ENCODE data around the gene HSD11B1.

HSD11B1 gene

DNA sequence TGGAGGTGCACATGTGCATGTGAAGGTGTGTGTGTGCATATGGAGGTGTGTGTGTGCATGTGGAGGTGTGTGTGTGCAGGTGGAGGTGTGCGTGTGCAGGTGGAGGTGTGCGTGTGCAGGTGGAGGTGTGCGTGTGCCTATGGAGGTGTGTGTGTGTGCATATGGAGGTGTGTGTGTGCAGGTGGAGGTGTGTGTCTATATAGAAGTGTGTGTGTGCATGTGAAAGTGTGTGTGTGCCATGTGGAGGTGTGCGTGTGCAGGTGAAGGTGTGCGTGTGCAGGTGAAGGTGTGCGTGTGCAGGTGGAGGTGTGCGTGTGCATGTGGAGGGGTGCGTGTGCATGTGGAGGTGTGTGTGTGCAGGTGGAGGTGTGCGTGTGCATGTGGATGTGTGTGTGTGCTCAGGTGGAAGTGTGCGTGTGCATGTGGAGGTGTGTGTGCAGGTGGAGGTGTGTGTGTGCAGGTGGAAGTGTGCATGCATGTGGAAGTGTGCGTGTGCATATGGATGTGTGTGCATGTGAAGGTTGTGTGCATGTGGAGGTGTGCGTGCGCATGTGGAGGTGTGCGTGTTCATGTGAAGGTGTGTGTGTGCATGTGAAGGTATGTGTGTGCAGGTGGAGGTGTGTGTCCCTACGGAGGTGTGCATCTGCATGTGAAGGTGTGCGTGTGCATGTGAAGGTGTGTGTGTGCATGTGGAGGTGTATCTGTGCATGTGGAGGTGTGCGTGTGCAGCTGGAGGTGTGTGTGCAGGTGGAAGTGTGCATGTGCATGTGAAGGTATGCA is 66.2 kb downstream of the HSD11B1 start:
- Histone ChIP-seq H3K79me2 (ENCODE audit: insufficient read depth, low read depth) (peaks cover 10% of the 10 kb centered on the region), H3K4me2 (no peak overlapping the region; the same call in 1 of the 2 replicates), H3K4me3 (IDR thresholded peaks at IDR 0.05; ENCODE audit: insufficient read depth, low read depth, low read length) (no peak overlapping the region), H3K36me3 (ENCODE audit: insufficient read depth) (peaks cover 4% of the 10 kb centered on the region; the same call in 1 of the 2 replicates), H3K27ac (no peak overlapping the region), H2AFZ (ENCODE audit: low read depth) (no peak overlapping the region), H3K9ac (no peak overlapping the region), H4K20me1 (ENCODE audit: insufficient read depth) (no peaks in the 10 kb centered on the region), H3K4me1 (ENCODE audit: low read depth, poor library complexity, severe bottlenecking) (peaks cover 45% of the 10 kb centered on the region), H3K27me3 (ENCODE audit: insufficient read depth, low read depth) (no peaks in the 10 kb centered on the region)
- TF ChIP-seq, protein P1, sequence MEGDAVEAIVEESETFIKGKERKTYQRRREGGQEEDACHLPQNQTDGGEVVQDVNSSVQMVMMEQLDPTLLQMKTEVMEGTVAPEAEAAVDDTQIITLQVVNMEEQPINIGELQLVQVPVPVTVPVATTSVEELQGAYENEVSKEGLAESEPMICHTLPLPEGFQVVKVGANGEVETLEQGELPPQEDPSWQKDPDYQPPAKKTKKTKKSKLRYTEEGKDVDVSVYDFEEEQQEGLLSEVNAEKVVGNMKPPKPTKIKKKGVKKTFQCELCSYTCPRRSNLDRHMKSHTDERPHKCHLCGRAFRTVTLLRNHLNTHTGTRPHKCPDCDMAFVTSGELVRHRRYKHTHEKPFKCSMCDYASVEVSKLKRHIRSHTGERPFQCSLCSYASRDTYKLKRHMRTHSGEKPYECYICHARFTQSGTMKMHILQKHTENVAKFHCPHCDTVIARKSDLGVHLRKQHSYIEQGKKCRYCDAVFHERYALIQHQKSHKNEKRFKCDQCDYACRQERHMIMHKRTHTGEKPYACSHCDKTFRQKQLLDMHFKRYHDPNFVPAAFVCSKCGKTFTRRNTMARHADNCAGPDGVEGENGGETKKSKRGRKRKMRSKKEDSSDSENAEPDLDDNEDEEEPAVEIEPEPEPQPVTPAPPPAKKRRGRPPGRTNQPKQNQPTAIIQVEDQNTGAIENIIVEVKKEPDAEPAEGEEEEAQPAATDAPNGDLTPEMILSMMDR (conservative IDR thresholded peaks at IDR 0.05; ENCODE audit: low read depth, low read length): no peak

DNA sequence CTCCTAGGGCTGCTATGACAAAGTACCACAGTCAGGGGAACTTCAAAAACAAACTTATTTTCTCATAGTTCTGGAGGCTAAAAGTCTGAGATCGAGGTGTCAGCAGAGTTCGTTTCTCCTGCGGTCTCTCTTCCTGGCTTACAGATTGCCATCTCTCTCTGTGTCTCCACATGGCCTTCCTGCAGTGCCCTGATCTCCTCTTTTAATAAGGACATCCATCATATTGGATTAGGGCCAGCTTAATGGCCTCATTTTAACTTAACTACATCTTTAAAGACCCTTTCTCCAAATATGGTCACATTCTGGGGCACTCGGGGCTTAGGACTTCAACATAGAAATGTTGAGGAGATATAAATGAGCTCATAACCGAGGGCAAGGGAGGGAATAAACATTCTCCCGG is 67.5 kb downstream of the HSD11B1 start:
- Histone ChIP-seq H3K4me1 (ENCODE audit: low read depth, poor library complexity, severe bottlenecking) (peaks cover 32% of the 10 kb centered on the region), H3K27ac (no peak overlapping the region)

DNA sequence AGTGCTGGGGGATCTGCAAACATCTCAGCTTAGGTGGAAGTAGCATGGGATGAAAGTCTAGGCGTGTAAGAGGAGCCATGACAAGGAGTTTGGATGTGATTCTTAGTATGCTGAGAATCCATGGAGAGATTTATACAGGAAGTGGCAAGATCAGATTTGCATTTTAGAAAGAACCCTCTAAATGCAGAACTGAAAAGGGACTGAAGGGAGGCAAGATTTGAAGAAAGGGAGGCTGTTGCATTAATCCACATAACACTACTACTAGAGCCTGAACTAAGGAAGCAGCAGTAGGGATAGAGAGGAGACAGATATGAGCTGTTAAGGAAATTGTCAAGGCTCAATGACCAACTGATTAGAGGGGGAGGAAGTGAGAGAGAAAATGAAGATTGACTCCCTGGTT is 69.9 kb downstream of the HSD11B1 start:
- no peak overlapping the region for H3K27ac ChIP-seq
- TF ChIP-seq, protein P1 (conservative IDR thresholded peaks at IDR 0.05; ENCODE audit: low read depth, low read length): no peak

More for the DNA sequence above, 67.5 kb downstream of the HSD11B1 start:
- TF ChIP-seq, protein P1 (conservative IDR thresholded peaks at IDR 0.05; ENCODE audit: low read depth, low read length): no peak
- H3K4me2 ChIP-seq: no peak overlapping the region
- no peak overlapping the region for H2AFZ ChIP-seq (ENCODE audit: low read depth)
- no peaks in the 10 kb centered on the region for H4K20me1 ChIP-seq (ENCODE audit: insufficient read depth)
- H3K79me2 ChIP-seq (ENCODE audit: insufficient read depth, low read depth): peaks cover 10% of the 10 kb centered on the region
- peaks cover 4% of the 10 kb centered on the region; the same call in 1 of the 2 replicates for H3K36me3 ChIP-seq (ENCODE audit: insufficient read depth)
- H3K27me3 ChIP-seq (ENCODE audit: insufficient read depth, low read depth): no peaks in the 10 kb centered on the region
- H3K4me3 ChIP-seq (IDR thresholded peaks at IDR 0.05; ENCODE audit: insufficient read depth, low read depth, low read length): no peak overlapping the region
- no peak overlapping the region for H3K9ac ChIP-seq

DNA sequence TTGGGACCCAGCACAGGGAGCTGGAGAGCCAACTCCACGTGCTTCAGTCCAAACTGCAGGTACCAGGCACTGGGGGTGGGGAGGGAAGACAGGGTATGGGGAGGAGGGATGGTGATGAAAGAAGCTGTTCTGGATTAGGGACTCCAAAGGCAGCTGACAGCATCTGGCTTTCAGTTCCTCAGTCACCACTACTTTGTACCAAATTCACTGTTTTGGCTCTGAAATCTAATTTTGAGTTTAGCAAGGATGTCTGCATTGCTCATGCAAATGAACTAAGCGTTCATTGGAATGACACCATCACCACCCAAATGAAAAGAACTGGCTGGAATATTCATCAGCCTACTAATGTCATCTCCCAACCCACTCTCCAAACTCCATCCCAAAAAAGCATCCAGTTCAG is 71.0 kb downstream of the HSD11B1 start:
- peaks cover 4% of the 10 kb centered on the region; the same call in 1 of the 2 replicates for H3K36me3 ChIP-seq (ENCODE audit: insufficient read depth)
- no peak overlapping the region for H2AFZ ChIP-seq (ENCODE audit: low read depth)

More for the DNA sequence above, 69.9 kb downstream of the HSD11B1 start:
- Histone ChIP-seq H3K4me2 (no peak overlapping the region), H3K4me3 (IDR thresholded peaks at IDR 0.05; ENCODE audit: insufficient read depth, low read depth, low read length) (no peak overlapping the region), H3K4me1 (ENCODE audit: low read depth, poor library complexity, severe bottlenecking) (peaks cover 19% of the 10 kb centered on the region), H4K20me1 (ENCODE audit: insufficient read depth) (no peaks in the 10 kb centered on the region), H2AFZ (ENCODE audit: low read depth) (no peak overlapping the region), H3K27me3 (ENCODE audit: insufficient read depth, low read depth) (no peaks in the 10 kb centered on the region), H3K36me3 (ENCODE audit: insufficient read depth) (peaks cover 4% of the 10 kb centered on the region; the same call in 1 of the 2 replicates), H3K9ac (no peak overlapping the region), H3K79me2 (ENCODE audit: insufficient read depth, low read depth) (peaks cover 8% of the 10 kb centered on the region)

More for the DNA sequence above, 71.0 kb downstream of the HSD11B1 start:
- TF ChIP-seq, protein P1 (conservative IDR thresholded peaks at IDR 0.05; ENCODE audit: low read depth, low read length): no peak
- Histone ChIP-seq H4K20me1 (ENCODE audit: insufficient read depth) (no peaks in the 10 kb centered on the region), H3K27ac (no peak overlapping the region), H3K4me3 (IDR thresholded peaks at IDR 0.05; ENCODE audit: insufficient read depth, low read depth, low read length) (no peak overlapping the region), H3K27me3 (ENCODE audit: insufficient read depth, low read depth) (no peaks in the 10 kb centered on the region), H3K4me2 (no peak overlapping the region), H3K9ac (no peak overlapping the region), H3K79me2 (ENCODE audit: insufficient read depth, low read depth) (no peaks in the 10 kb centered on the region), H3K4me1 (ENCODE audit: low read depth, poor library complexity, severe bottlenecking) (peaks cover 18% of the 10 kb centered on the region)

Measured in KMS-11 (cell line).